GM12865 (cell line): ENCODE data around the gene TAB2.

Experiments used
- DNase-seq: peaks from one replicate; pipeline ENCODE4 v3.0.0; 2010; ENCODE audit warnings: low read depth
- H3K4me3 ChIP-seq: 2 replicates; pipeline ENCODE4 v1.5.1; 2011; ENCODE audit warnings: mild to moderate bottlenecking, low read depth, low read length, control low read depth
- CTCF ChIP-seq: IDR thresholded peaks from 2 replicates; pipeline ENCODE4 v1.5.1; 2011; ENCODE audit warnings: low read length, control low read depth, low read depth, inconsistent platforms; ENCODE audit not compliant: insufficient read depth; ENCODE audit errors: missing control alignments

The TAB2 gene

DNA sequence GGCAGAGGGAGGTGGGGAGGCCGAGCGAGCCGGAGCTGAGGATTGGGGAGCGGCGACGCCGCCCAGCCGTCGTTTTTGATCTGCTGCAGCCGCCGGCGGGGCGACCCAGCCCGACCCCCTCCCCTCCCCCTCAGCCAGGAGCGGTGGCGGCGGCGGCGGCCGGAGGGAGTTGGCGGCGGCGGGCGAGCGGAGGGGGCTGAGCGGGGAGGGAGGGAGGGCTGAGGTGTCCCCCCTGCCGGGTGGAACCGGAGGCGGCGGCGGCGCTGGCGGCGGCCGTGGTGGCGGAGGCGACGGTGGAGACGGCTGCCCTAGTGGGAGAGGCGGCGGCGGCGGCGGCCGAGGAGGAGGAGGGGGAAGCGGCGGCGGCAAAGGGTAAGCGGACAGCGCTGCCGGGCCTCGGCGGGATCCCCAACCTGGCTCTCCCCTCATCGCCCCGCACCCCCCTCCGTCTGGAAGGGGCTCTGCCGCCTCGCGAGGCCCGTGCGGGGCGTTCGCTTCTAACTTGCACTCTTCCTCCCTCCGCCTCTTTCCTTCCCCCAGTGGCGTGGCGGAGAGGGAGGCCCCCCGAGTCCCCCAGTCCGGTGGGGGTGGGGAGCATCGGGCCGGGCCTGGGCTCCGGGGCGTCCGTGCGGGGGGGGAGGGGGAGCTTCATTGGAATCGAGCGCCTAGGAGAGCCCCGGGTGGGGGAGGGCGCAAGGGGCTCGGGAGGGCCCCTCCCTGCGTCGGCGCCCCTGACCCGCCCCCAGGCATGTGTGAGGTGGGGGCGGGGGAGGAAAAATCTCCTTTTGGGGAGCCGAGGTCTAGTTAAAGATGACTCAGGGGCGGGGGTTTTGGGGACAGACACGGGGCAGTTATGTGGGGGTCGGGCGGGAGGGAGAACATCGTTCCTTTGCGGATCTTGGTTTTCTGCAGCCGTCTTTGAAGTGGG, at the start of gene TAB2:
Gene TAB2, plus strand, starts transcription at position 69 of the 928 bp plus-strand sequence. CDS start 52,286 bp downstream, outside the sequence.
- no peak for TF ChIP-seq CTCF
- DNase-seq, result peak; percentile 66
- peak within 1 kb of the TSS; percentile 98 for H3K4me3 ChIP-seq

DNA sequence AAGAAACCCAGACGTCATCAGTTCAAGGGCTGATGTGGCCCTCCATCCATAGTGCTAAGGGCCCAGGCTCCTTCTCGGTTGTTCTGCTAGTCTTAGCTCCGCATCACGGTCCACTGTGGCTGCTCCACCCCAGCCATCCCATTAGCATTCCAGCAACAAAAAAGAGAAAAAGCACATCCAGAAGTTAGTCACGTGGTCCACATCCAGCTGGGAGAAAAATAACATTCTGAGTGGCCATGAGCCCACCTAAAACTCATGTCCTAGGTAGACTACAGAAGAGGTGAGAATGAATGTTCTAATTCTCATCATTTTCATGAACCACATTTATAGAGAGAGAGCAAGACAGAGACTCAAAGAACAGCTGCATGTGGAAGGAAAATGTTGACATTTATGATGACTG, 49.4 kb upstream of the TAB2 start:
- no peak for DNase-seq
- TF ChIP-seq CTCF, result no peak

GRCh38 chr6:149268768-149269167, 48.7 kb upstream of the TAB2 start:
- no peak for TF ChIP-seq CTCF
- no peak overlapping the region for H3K4me3 ChIP-seq
- no peak for DNase-seq

More for the DNA sequence above, 49.4 kb upstream of the TAB2 start:
- no peak overlapping the region for H3K4me3 ChIP-seq

- DNase-seq, result no peak
- H3K4me3 ChIP-seq, result no peak overlapping the region
- no peak for TF ChIP-seq CTCF
Observed at GRCh38 chr6:149270616-149271015, 46.9 kb upstream of the TAB2 start.

DNA sequence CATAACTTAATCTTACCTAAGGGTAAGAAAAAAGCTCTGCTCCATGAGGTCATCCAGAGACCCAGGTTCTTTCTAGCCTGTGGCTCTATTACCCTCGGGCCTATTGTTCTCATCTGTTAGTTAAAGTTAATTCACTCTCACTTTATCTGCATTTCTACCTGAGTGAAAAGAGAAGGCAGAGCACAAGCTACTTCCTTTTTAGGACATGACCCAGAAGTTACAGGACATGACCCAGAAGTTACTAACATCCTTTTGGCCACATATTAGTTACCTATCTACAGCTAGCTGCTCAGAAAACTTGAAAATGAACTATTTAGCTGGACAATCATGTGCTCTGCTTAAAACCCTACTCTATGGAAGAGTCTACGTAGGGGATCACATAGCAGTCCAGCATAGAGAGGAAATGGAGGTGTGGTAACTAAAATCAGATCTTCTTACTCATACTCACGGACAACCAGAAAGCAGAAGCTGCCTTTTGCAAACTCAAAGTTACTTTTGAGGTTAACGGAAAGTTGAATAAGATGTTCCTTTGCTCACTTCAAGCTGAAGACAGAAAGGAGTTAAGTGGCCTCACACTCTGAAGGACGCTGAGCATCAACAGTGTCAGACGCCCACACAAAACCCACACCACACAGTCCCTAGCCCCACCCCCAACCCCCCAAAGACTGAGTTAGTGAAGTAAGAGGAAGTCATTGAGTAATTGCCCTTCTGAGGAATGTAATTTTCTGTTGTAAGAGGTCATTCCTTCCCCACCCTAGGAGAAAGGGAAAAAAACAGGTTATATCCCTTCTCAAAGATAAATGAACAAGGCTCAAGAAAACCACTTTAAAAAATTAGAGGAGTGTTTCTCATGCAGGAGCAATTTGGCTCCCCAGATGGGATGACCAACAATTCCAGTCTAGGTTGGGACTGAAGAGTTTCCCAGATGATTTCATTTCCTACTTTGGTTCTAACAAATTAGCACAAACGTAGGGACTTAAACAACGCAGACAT, 45.9 kb upstream of the TAB2 start:
- no peak for TF ChIP-seq CTCF
- peak; percentile 72 for DNase-seq
- peak overlapping the region; percentile 10; the same call in 1 of the 2 replicates for H3K4me3 ChIP-seq

- peak; percentile 38 for DNase-seq
- TF ChIP-seq CTCF, result no peak
- no peak overlapping the region for H3K4me3 ChIP-seq
Observed at GRCh38 chr6:149273318-149273717, 44.2 kb upstream of the TAB2 start.
